ENCODE data around the gene TRAPPC11.
"Not testable (repeated sequence)": the region's sequence is repeated elsewhere in the genome, so short reads cannot be mapped to it uniquely, and the experiment has no call there.

TRAPPC11 gene

GRCh38 chr4:183659029-183659871 lies at the start of gene TRAPPC11, which contains the start of gene RWDD4:
TSS of gene TRAPPC11 (plus strand) at chr4:183659293. CDS start at chr4:183663868, 4,575 bp downstream.
TSS of gene RWDD4 (minus strand) at chr4:183659185. CDS start at chr4:183658952, 233 bp downstream.
- DNase-seq: peak; percentile 96

DNA sequence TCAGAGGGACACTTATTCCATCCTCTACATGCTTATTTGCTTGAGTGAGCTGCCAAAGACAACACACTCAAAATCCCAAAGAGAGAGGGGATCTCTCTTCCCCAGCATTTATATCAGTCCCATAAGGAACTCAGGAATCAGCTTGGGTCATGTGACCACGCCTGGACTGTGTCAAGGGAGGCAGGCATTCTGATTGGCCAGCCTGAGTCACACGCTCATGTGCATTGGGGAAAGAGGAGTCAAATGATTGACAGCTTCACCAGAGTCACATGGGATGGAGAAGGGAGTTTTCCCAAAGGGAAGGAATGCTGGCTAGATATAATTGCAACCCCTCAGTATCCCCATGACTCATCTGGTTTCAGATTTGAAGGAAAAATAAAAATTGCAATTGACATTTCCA lies 49.1 kb upstream of the TRAPPC11 start:
- DNase-seq: no peak

DNA sequence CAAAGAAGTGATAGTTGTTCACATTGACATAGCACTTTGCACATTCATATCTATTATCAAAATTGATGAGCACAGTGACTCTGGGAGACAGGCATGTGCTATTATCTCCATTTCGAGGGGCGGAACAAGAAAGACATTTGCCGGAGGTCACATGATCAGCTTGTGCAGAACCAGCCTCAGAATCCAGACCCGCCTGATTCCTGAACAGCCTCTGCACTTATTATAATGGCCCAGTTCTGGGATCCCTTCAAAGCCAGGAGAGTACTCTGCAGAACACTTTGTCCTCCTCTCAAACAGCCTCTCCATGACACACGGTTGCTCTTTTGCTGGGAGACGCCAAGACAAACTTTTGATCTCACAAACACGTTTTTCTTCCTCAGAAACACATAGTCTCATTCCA lies 48.5 kb upstream of the TRAPPC11 start:
- no peak for DNase-seq

DNA sequence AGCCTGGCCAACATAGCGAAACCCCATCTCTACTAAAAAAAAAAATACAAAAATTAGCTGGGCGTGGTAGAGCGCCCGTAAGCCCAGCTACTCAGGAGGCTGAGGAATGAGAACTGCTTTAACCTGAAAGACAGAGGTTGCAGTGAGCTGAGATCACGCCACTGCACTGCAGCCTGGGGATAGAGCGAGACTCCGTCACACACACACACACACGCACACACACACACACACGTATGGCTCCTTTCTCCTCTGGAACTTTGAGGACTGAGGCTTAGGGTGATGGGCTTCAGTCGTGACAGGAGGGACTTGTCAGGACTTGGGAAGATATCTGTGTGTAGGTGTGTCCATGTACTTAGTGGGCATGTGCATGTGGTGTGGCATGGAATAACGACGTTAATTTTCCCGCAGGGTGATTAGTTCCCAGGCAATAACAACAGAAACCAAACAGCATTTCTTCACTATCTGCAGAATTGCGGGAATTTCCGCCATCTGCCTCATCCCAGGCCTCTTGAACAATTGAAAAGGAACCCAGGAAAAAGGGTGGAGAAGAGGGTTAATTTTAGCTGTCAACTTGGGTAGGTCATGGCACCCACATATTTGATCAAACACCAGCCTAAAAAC lies 47.8 kb upstream of the TRAPPC11 start:
- no peak for DNase-seq

DNA sequence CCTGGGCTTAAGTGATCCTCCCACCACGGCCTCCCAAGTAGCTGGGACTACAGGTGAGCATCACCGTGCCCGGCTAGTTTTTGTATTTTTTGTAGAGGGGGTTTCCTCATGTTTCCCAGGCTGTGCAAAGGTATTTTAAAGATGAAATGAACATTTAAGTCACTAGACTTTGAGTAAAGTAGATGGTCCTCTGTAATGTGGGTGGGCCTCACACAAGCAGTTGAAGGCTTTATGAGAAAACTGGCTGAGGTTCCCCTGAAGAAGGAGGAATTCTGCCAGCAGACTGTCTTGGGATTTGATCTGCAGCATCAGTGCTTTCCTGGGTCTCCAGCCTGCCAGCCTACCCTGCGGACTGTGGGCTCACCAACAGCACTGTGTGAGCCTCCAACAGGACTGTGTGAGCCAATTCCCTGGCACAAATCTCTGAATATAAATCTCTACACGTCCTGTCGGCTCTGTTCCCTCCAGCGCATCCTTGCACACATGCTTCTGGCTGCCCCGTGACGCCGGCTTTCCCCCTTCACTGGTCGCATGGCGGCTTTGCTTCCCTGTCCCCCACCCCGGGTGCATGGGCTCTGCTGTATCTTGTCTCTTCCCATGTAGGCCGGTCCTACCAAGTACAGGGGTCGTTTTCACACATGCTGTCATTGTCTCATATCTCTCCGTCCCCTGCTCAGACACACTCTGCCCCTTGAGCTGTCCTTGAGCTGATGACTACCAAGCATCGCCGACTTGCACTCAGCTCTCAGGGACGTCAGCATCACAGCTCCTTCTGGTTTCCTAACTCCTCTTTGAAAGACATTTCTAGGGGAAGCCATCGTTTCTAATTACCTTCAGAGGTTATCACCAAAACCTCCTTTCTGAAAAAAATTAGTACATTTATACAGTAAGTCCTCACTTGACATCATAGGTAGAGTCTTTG lies 46.5 kb upstream of the TRAPPC11 start:
- no peak for DNase-seq

DNA sequence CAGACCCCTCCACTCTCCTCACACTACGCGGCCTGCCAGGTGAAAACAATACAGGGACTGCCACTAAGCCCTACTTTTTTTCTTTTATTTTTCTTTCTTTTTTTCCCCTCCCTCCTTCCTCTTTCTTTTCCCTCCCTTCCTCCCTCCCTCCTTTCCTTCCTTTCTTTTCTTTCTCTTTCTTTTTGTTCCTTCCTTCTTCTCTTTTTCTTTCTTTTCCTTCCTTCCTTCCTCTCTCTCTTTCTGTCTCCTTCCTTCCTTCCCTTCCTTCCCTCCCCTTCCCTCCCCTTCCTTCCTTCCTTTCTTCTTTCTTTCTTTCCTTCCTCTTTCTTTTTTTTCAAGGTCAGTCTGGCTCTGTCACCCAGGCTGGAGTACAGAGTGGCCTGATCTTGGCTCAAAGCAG lies 42.0 kb upstream of the TRAPPC11 start:
- no peak for DNase-seq

- no peak for DNase-seq
These were observed 40.4 kb upstream of the TRAPPC11 start for GRCh38 chr4:183618681-183619080.

DNA sequence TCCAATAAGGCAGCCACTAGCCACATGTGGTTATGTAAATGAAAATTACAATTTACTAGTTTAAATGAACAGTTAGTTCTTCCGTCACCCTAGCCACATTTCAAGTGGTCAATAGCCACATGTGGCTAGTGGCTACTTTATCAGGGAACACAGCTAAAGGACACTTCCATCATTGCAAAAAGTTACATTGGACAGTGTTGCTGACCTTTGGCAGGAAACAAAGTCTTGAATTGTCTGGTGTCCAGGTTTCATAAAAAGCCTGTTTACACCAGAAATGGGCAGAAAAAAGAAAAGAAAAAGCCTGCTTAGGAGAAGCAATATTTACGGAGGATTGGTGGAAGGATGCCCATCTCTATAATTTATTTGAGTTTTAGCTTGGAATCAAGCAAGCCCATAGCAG lies 38.7 kb upstream of the TRAPPC11 start:
- no peak for DNase-seq

DNA sequence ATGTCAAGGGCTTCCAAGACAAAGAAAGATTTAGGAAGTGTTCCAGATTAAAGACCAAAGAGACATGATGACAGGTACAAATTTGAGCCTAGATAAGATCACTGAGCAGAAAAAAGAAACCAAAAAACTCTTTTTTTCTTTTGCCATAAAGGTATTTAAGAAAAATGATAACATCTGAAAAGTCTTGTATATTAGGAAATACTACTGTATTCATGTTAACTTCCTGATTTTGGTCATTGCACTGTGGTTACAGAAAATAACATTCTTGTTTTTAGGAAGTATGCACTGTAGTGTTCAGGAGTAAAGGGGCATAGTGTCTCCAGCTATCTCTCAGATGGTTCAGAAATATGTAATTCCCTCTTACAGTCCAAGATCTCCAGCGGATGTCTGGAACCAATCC lies 37.2 kb upstream of the TRAPPC11 start:
- no peak for DNase-seq

DNA sequence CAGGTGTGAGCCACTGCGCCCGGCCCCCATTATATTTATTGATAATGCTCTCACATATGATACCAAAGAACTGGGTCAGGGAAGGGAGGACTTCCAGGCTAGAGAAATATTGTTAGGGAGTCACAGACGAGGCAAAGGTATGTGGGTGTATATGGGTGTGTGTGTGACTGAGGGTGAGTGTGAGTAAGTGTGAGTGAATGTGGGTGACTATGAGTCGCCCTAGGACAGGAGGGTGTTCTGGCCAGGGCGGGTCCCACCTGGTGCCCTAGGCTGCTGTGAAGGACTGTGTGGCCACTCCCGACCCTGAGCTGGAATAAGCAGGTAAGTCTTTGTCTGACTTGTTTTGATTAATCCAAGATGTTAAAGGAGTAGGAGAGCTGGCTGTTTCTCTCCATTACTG lies 34.5 kb upstream of the TRAPPC11 start:
- no peak for DNase-seq

DNA sequence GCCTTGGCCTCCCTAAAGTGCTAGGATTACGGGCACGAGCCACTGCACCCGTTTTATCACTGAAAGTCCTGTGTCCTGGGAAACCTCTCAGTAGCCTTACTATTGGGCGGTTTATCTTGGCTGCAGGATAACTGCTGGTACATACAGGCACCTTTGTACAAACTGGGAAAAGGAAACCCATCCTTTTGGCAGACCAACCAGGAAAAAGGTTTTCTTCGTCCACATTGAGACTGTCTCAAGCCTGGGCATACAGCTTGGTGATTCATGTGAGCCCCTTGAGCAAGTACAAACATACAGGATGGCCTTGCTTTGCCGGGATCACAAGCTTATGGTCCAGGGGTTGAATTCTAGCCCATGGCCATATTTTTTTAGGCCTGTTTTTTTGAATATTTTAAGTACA lies 32.9 kb upstream of the TRAPPC11 start:
- no peak for DNase-seq

DNA sequence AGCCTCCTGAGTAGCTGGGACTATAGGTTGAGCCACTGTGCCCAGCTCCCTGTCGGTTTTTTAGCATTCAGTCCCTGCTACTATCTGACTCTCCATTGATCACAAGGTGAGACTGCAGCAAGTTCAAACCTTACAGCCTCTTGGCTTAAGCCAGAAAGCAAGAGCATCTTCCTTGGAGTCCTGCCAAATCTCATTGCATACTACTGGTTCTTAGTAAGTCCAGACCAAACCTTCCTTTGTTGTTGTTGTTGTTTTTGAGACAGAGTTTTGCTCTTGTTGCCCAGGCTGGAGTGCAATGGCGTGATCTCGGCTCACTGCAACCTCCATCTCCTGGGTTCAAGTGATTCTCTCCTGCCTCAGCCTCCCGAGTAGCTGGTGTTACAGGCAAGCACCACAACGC lies 31.8 kb upstream of the TRAPPC11 start:
- DNase-seq: not testable (repeated sequence)

DNA sequence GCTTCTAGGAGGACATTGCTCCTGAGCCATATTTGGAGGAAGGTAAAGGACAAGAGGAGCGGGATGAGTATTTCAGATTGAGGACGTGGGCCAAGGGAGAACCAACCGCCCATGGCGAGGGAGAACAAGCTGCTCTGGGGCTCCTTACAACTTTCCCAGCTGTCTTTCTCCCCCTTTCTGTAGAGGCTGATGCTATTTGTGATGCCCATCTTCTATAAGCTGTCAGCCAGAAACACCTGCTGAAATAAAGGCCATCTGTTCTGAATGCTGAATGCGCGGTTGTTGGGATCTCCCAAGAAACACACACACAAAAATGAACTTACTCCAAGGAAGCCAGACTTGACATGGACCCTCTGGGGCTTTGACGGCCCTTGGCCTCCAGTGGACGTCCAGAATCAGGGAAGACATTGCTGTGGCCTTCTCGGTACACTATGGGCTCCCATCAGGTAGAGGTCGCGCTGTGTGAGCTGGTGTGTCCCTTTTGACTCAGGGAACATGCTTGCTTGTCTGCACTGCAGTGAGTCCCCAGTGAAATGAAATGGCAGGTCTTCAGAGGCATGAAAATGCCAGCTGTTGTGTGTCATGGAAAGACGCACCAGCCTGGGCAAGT lies 31.0 kb upstream of the TRAPPC11 start:
- no peak for DNase-seq

DNA sequence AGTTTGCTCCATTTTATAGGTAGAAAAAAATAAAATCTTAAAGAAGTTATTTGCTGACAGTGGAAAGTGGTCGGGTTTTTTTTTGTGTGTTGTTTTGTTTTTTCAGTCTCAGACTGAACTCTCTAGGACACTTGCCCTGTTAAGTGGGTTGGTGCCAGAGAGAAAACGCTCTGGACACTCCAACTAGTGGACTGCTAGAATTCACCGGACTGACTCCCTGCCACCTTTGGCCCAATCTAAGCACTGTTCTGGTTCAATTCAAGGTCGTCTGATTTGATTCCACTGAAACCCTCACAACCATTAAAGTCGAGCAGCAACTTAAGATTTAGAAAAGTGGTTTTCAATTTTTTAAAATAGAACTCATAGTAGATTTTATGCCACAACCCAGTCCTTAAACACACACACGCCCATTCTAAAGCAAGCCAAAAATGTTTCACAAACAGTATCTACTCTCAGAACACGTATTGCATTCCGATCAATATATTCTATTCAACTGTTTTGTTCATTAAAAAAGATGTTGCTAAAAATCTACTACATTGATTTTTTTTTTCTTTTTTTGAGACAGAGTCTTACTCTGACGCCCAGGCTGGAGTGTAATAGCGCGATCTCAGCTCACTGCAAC lies 27.4 kb upstream of the TRAPPC11 start:
- DNase-seq: no peak

GRCh38 chr4:183632689-183633088 lies 26.4 kb upstream of the TRAPPC11 start:
- no peak for DNase-seq

DNA sequence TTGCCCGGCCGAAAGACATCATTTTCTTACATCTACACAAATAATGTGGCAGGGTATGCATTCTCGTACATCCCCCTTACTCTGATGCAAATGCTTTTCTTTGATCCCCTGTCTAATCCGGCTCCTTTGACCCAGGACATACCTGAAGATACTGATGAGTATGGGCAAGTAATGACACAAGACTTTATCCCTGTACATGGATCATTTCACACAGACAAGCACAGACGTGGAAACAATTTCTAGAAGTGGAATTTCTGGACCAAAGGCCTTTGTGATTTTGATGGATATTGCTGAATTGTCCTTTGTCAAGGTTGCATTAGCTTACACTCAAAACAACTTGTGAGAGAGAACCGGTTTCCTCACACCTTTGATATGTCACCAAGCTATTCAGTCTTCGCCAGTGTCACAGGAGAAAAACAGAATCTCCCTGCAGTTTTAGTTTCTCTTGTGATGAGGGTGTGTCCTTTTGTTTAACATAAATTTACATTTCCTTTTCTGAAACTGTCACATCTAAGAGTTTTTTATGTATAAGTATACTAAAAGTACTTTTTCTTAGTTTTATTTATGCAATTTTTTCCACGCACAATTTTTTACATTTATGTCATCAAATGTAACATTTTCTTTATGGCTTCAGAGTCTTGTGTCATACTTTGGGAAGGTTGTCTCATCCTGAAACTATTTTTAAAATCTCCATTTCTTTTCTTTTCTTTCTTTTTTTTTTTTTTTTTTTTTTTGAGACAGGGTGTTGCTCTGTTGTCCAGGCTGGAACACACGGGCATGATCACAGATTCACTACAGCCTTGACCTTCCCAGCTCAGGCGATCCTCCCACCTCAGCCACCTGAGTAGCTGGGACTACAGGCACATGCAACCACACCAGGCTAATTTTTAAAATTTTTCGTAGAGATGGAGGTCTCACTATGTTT lies 25.4 kb upstream of the TRAPPC11 start:
- DNase-seq: no peak

DNA sequence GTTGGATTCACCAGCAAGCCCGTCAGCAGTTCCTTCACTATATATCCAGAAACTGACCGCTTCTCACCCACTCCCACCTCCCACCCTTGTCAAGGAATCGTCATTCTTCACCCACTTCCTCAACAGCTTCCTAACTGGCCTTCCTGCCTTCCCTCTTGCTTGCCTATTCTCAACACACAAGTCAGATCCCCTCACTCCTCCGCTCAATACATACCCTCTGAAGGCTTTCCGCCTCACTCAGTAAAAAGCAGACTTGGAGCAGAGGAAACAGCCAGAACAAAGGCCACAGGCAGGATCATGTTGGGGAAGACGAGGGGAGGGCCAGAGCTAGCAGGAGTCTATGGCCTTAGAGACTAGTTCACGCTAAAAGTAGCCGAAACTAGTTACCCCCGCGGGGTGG lies 23.8 kb upstream of the TRAPPC11 start:
- no peak for DNase-seq

DNA sequence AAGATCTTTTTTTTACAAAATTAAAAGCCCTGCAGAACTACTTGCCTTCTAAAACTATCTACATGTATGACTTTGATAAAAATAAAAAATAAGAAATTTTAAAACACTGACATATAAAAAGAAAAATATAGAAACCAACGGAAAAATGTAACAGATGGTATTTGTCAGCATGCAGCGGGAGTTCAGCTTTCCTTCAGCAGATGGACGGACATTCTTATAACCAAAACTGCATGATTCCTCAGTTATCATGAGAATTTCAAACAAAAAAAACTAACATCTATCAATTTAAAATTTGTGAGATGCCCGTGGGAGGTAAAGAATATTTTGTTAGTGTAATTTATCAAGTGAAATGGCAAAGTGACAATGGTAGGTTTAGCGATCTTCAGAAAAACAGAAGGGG lies 23.4 kb upstream of the TRAPPC11 start:
- DNase-seq: no peak

DNA sequence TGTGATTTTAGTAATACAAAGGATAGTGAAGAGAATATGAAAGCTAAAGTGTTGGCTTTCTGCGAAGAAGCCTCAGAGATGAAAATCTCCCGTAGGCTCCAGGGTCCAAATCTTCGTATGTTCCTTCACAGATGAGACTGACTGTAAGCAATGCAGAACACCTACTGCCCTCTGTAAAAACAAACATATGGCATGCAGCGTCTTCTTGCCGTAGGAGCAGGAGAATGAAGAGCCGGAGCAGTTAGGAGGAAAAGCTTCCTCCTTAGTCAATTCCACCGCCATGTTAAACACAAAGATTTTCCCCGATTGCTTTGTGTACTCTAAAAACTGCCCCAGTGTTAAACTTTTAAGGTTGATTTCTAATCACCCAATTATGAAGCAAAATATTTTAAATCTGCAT lies 22.6 kb upstream of the TRAPPC11 start:
- DNase-seq: no peak

GRCh38 chr4:183636923-183637322 lies 22.2 kb upstream of the TRAPPC11 start:
- DNase-seq: no peak

- DNase-seq: no peak
These were observed 21.6 kb upstream of the TRAPPC11 start for GRCh38 chr4:183637461-183637860.
